ENCODE measurements around the gene CCDC88C.

DNA sequence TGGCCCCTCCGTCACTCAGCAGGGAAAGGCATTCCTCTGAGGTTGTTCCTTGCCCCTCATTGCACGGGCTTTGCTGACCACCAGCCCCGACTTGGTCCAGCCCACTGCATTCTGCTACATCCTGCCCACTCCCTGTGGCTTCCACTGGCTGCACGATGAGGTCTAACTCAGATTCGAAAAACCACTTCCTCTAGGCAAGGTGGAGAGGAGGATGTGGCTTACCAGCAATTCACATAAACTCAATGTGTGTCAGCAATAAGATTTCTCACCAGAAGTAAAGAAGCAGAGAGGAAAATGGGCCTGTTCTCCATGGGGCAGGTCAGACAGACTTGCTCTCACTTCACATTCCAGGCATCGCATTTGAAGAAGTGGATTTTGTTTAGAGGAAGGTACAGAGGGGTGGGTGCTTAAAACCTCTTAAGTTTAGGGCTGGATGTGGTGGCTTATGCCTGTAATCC lies 187.8 kb downstream of the CCDC88C start:
- TF ChIP-seq, protein P1, sequence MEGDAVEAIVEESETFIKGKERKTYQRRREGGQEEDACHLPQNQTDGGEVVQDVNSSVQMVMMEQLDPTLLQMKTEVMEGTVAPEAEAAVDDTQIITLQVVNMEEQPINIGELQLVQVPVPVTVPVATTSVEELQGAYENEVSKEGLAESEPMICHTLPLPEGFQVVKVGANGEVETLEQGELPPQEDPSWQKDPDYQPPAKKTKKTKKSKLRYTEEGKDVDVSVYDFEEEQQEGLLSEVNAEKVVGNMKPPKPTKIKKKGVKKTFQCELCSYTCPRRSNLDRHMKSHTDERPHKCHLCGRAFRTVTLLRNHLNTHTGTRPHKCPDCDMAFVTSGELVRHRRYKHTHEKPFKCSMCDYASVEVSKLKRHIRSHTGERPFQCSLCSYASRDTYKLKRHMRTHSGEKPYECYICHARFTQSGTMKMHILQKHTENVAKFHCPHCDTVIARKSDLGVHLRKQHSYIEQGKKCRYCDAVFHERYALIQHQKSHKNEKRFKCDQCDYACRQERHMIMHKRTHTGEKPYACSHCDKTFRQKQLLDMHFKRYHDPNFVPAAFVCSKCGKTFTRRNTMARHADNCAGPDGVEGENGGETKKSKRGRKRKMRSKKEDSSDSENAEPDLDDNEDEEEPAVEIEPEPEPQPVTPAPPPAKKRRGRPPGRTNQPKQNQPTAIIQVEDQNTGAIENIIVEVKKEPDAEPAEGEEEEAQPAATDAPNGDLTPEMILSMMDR (IDR thresholded peaks at IDR 0.05): no peak
- no peak for TF ChIP-seq POLR2A (IDR thresholded peaks at IDR 0.05)
